ENCODE data around the gene BEST2. TPM values are rescaled to one million over a fixed set of nuclear protein-coding genes. Genes with fewer than 3 reads are reported as not detected.

Gene BEST2
- total and polyA plus RNA-seq, 2 donors (not counting 1 experiment from before 2014, with no cell fraction given), result not detected

- DNase-seq (ENCODE audit: low read depth in 2 of 2), result no peak
- TF ChIP-seq CTCF (conservative IDR thresholded peaks at IDR 0.05 in 1 of 2, IDR thresholded peaks at IDR 0.05 in 1 of 2; ENCODE audit: low read depth in 1 of 2, low read length in 2 of 2) (no peak), EZH2 (IDR thresholded peaks at IDR 0.05; ENCODE audit: low read length, missing control alignments) (no peak)
- Histone ChIP-seq H4K20me1 (ENCODE audit: control insufficient read depth, extremely low read depth, insufficient read depth, low read length) (no peaks in the 10 kb centered on the region), H3K4me3 (replicated peaks in 1 of 4; ENCODE audit: control extremely low read depth in 1 of 4, insufficient read depth in 1 of 4, low read depth in 3 of 4, low read length in 4 of 4) (no peak overlapping the region), H3K9ac (ENCODE audit: insufficient read depth, low read length) (no peak overlapping the region), H3K9me3 (ENCODE audit: control insufficient read depth, insufficient read depth, low read depth, low read length) (no peaks in the 10 kb centered on the region), H3K36me3 (ENCODE audit: control insufficient read depth, insufficient read depth, low read length) (peaks cover 2% of the 10 kb centered on the region), H2AFZ (ENCODE audit: low read length) (no peak overlapping the region), H3K27ac (ENCODE audit: insufficient read depth, low read length) (no peak overlapping the region), H3K4me2 (ENCODE audit: extremely low read depth, insufficient read depth, low read length) (no peak overlapping the region), H3K79me2 (ENCODE audit: control insufficient read depth, insufficient read depth, low read length) (no peaks in the 10 kb centered on the region), H3K4me1 (ENCODE audit: control insufficient read depth, extremely low read depth, insufficient read depth, low read length) (no peaks in the 10 kb centered on the region), H3K27me3 (ENCODE audit: control insufficient read depth, insufficient read depth, low read length) (no peaks in the 10 kb centered on the region)
Measured at GRCh38 chr19:12767150-12767549, 15.6 kb downstream of the BEST2 start.

- Histone ChIP-seq H3K4me1 (ENCODE audit: control insufficient read depth, extremely low read depth, insufficient read depth, low read length) (no peaks in the 10 kb centered on the region), H3K27ac (ENCODE audit: insufficient read depth, low read length) (no peak overlapping the region), H3K79me2 (ENCODE audit: control insufficient read depth, insufficient read depth, low read length) (no peaks in the 10 kb centered on the region), H3K9me3 (ENCODE audit: control insufficient read depth, insufficient read depth, low read depth, low read length) (no peaks in the 10 kb centered on the region), H4K20me1 (ENCODE audit: control insufficient read depth, extremely low read depth, insufficient read depth, low read length) (no peaks in the 10 kb centered on the region), H3K9ac (ENCODE audit: insufficient read depth, low read length) (no peak overlapping the region), H3K4me2 (ENCODE audit: extremely low read depth, insufficient read depth, low read length) (no peak overlapping the region), H3K36me3 (ENCODE audit: control insufficient read depth, insufficient read depth, low read length) (peaks cover 2% of the 10 kb centered on the region), H3K27me3 (ENCODE audit: control insufficient read depth, insufficient read depth, low read length) (no peaks in the 10 kb centered on the region), H3K4me3 (replicated peaks in 1 of 4; ENCODE audit: control extremely low read depth in 1 of 4, insufficient read depth in 1 of 4, low read depth in 3 of 4, low read length in 4 of 4) (no peak overlapping the region), H2AFZ (ENCODE audit: low read length) (no peak overlapping the region)
- no peak for TF ChIP-seq CTCF (conservative IDR thresholded peaks at IDR 0.05 in 1 of 2, IDR thresholded peaks at IDR 0.05 in 1 of 2; ENCODE audit: low read depth in 1 of 2, low read length in 2 of 2)
- no peak for TF ChIP-seq EZH2 (IDR thresholded peaks at IDR 0.05; ENCODE audit: low read length, missing control alignments)
- no peak for DNase-seq (ENCODE audit: low read depth in 2 of 2)
Measured at GRCh38 chr19:12767666-12768065, 16.1 kb downstream of the BEST2 start.

GRCh38 chr19:12769689-12770088, 18.1 kb downstream of the BEST2 start:
- TF ChIP-seq EZH2 (IDR thresholded peaks at IDR 0.05; ENCODE audit: low read length, missing control alignments), result no peak
- no peak overlapping the region for H2AFZ ChIP-seq (ENCODE audit: low read length)
- H4K20me1 ChIP-seq (ENCODE audit: control insufficient read depth, extremely low read depth, insufficient read depth, low read length), result no peaks in the 10 kb centered on the region
- H3K9ac ChIP-seq (ENCODE audit: insufficient read depth, low read length), result no peak overlapping the region
- H3K4me1 ChIP-seq (ENCODE audit: control insufficient read depth, extremely low read depth, insufficient read depth, low read length), result peaks cover 5% of the 10 kb centered on the region
- no peak overlapping the region for H3K27ac ChIP-seq (ENCODE audit: insufficient read depth, low read length)
- no peaks in the 10 kb centered on the region for H3K9me3 ChIP-seq (ENCODE audit: control insufficient read depth, insufficient read depth, low read depth, low read length)
- H3K27me3 ChIP-seq (ENCODE audit: control insufficient read depth, insufficient read depth, low read length), result no peaks in the 10 kb centered on the region
- no peaks in the 10 kb centered on the region for H3K36me3 ChIP-seq (ENCODE audit: control insufficient read depth, insufficient read depth, low read length)
- no peak for DNase-seq (ENCODE audit: low read depth in 2 of 2)
- H3K4me3 ChIP-seq (replicated peaks in 1 of 4; ENCODE audit: control extremely low read depth in 1 of 4, insufficient read depth in 1 of 4, low read depth in 3 of 4, low read length in 4 of 4), result no peak overlapping the region
- no peak overlapping the region for H3K4me2 ChIP-seq (ENCODE audit: extremely low read depth, insufficient read depth, low read length)
- H3K79me2 ChIP-seq (ENCODE audit: control insufficient read depth, insufficient read depth, low read length), result no peaks in the 10 kb centered on the region

Data from fibroblast of lung (primary cell).